H9 (cell line): ENCODE results near the gene RANBP17. TPM values are rescaled to one million over a fixed set of nuclear protein-coding genes. Genes with fewer than 3 reads are reported as not detected.

ENCODE experiments used
- DNase-seq: peaks from one replicate; pipeline ENCODE4 v3.0.0-alpha.2; 2017
- H2AFZ ChIP-seq: one replicate; pipeline ENCODE4 v1.6.1; 2013; ENCODE audit warnings: mild to moderate bottlenecking, low read length, control low read depth, moderate library complexity
- H2AK5ac ChIP-seq: 2 replicates; pipeline ENCODE4 v1.6.1; 2013; ENCODE audit warnings: low read length, control low read depth, mixed read lengths; ENCODE audit not compliant: insufficient read length
- H2BK120ac ChIP-seq: one replicate; pipeline ENCODE4 v1.6.1; 2013; ENCODE audit warnings: low read depth, mild to moderate bottlenecking, low read length, control low read depth, inconsistent platforms; ENCODE audit not compliant: poor library complexity, severe bottlenecking
- H2BK12ac ChIP-seq: 2 replicates; pipeline ENCODE4 v1.6.1; 2013; ENCODE audit warnings: low read length, control low read depth, mixed read lengths, low read depth; ENCODE audit not compliant: insufficient read length
- H2BK15ac ChIP-seq: 2 replicates; pipeline ENCODE4 v1.6.1; 2013; ENCODE audit warnings: low read depth, low read length, control low read depth
- H2BK20ac ChIP-seq: one replicate; pipeline ENCODE4 v1.6.1; 2013; ENCODE audit warnings: low read depth, mild to moderate bottlenecking, low read length, control low read depth, inconsistent platforms; ENCODE audit not compliant: poor library complexity, severe bottlenecking
- H2BK5ac ChIP-seq: 2 replicates; pipeline ENCODE4 v1.6.1; 2013; ENCODE audit warnings: low read length, control low read depth, mixed read lengths; ENCODE audit not compliant: insufficient read length
- H3K14ac ChIP-seq: 2 replicates; pipeline ENCODE4 v1.6.1; 2013; ENCODE audit warnings: low read length, control low read depth; ENCODE audit not compliant: insufficient read depth
- H3K18ac ChIP-seq: 2 replicates; pipeline ENCODE4 v1.6.1; 2013; ENCODE audit warnings: low read depth, mild to moderate bottlenecking, mixed read lengths, low read length, control low read depth; ENCODE audit not compliant: insufficient read length
- H3K23ac ChIP-seq: 2 replicates; pipeline ENCODE4 v1.6.1; 2013; ENCODE audit warnings: low read length, control low read depth, mixed read lengths, low read depth; ENCODE audit not compliant: insufficient read length
- H3K23me2 ChIP-seq: 2 replicates; pipeline ENCODE4 v1.6.1; 2013; ENCODE audit warnings: low read depth, mild to moderate bottlenecking, mixed read lengths, low read length, control low read depth; ENCODE audit not compliant: insufficient read length, poor library complexity, severe bottlenecking
- H3K27ac ChIP-seq: 2 replicates; pipeline ENCODE4 v1.5.1; 2013; ENCODE audit warnings: low read length, control low read depth, mixed read lengths, low read depth; ENCODE audit not compliant: insufficient read length
- H3K27me3 ChIP-seq: 2 replicates; pipeline ENCODE4 v1.6.1; 2013; ENCODE audit warnings: low read length, control low read depth, inconsistent platforms; ENCODE audit not compliant: insufficient read depth
- H3K4ac ChIP-seq: 2 replicates; pipeline ENCODE4 v1.6.1; 2013; ENCODE audit warnings: low read depth, mild to moderate bottlenecking, control low read depth, inconsistent platforms, low read length, moderate library complexity
- H3K4me1 ChIP-seq: 2 replicates; pipeline ENCODE4 v1.6.1; 2013; ENCODE audit warnings: low read length, control low read depth, inconsistent platforms; ENCODE audit not compliant: insufficient read depth
- H3K4me2 ChIP-seq: 2 replicates; pipeline ENCODE4 v1.6.1; 2013; ENCODE audit warnings: low read length, control low read depth, mixed read lengths; ENCODE audit not compliant: insufficient read length, insufficient read depth
- H3K56ac ChIP-seq: 2 replicates; pipeline ENCODE4 v1.6.1; 2013; ENCODE audit warnings: low read depth, mild to moderate bottlenecking, mixed read lengths, low read length, control low read depth; ENCODE audit not compliant: insufficient read length
- H3K79me1 ChIP-seq: 2 replicates; pipeline ENCODE4 v1.6.1; 2013; ENCODE audit warnings: low read depth, mild to moderate bottlenecking, moderate library complexity, low read length, control low read depth, inconsistent platforms; ENCODE audit not compliant: insufficient read depth, poor library complexity, severe bottlenecking
- H3K79me2 ChIP-seq: 2 replicates; pipeline ENCODE4 v1.6.1; 2013; ENCODE audit warnings: low read length, control low read depth, inconsistent platforms; ENCODE audit not compliant: insufficient read depth
- H3K9ac ChIP-seq: 2 replicates; pipeline ENCODE4 v1.6.1; 2013; ENCODE audit warnings: low read length, control low read depth, mixed read lengths; ENCODE audit not compliant: insufficient read length; ENCODE audit errors: extremely low read depth
- H3K9me3 ChIP-seq: one replicate; pipeline ENCODE4 v1.6.1; 2013; ENCODE audit warnings: low read depth, low read length, inconsistent platforms; ENCODE audit not compliant: control insufficient read depth
- H3T11ph ChIP-seq: one replicate; pipeline ENCODE4 v1.6.1; 2013; ENCODE audit warnings: mild to moderate bottlenecking, low read length, control low read depth, inconsistent platforms
- H4K20me1 ChIP-seq: one replicate; pipeline ENCODE4 v1.6.1; 2013; ENCODE audit not compliant: control insufficient read depth, insufficient read length, insufficient read depth
- H4K5ac ChIP-seq: 2 replicates; pipeline ENCODE4 v1.6.1; 2013; ENCODE audit warnings: low read depth, mild to moderate bottlenecking, mixed read lengths, low read length, control low read depth; ENCODE audit not compliant: insufficient read length
- H4K8ac ChIP-seq: replicated peaks from 2 replicates; pipeline ENCODE4 v1.6.1; 2013; ENCODE audit warnings: low read length, control low read depth, mixed read lengths, low read depth; ENCODE audit not compliant: insufficient read length
- H4K91ac ChIP-seq: 2 replicates; pipeline ENCODE4 v1.6.1; 2013; ENCODE audit warnings: low read depth, mild to moderate bottlenecking, moderate library complexity, mixed read lengths, low read length, control low read depth; ENCODE audit not compliant: insufficient read length
- H3K27ac Mint-ChIP-seq, 3 experiments: 2 replicates in 2 of 3; 3 replicates in 1 of 3; pipeline ENCODE4 v1.8.0; 2020 to 2021; ENCODE audit warnings: mixed read lengths in 3 of 3, mild to moderate bottlenecking in 1 of 3, moderate library complexity in 1 of 3
- H3K27me3 Mint-ChIP-seq: 2 replicates; pipeline ENCODE4 v1.8.0; 2021; ENCODE audit warnings: low read depth, mild to moderate bottlenecking, moderate library complexity, mixed read lengths
- H3K36me3 Mint-ChIP-seq, 3 experiments: 2 replicates in 2 of 3; 3 replicates in 1 of 3; pipeline ENCODE4 v1.8.0; 2020 to 2021; ENCODE audit warnings: low read depth in 3 of 3, mixed read lengths in 3 of 3; ENCODE audit not compliant: insufficient read depth in 1 of 3
- H3K4me1 Mint-ChIP-seq, 2 experiments: 2 replicates each; pipeline ENCODE4 v1.8.0; 2020; ENCODE audit warnings: mixed read lengths in 2 of 2
- H3K4me3 Mint-ChIP-seq, 2 experiments: 2 replicates in 1 of 2; 3 replicates in 1 of 2; pipeline ENCODE4 v1.8.0; 2020 to 2021; ENCODE audit warnings: mild to moderate bottlenecking in 2 of 2, mixed read lengths in 2 of 2, moderate library complexity in 1 of 2
- H3K9me3 Mint-ChIP-seq, 2 experiments: 2 replicates in 1 of 2; 3 replicates in 1 of 2; pipeline ENCODE4 v1.8.0; 2020; ENCODE audit warnings: mild to moderate bottlenecking in 2 of 2, mixed read lengths in 2 of 2, moderate library complexity in 1 of 2
- WGBS: extraction: QIAGEN DNeasy Blood & Tissue Kit; methylation state at CpG from one replicate; pipeline ENCODE4 v1.1.7; 2013; ENCODE audit warnings: missing lambda C conversion rate, low lambda C conversion rate, mixed read lengths; ENCODE audit not compliant: insufficient read length; ENCODE audit errors: extremely low coverage; 5-methylcytosine and 5-hydroxymethylcytosine counted together
- total RNA-seq: library from RNA; stranded (reverse); gene quantifications from 2 replicates; pipeline ENCODE4 v1.2.1, GENCODE V29; 2021
- TF ChIP-seq, protein P1 (sequence below): fragments of 200-600 bp; sonication (generic); conservative IDR thresholded peaks from 3 replicates; pipeline ENCODE4 v1.8.0; 2021; ENCODE audit warnings: antibody characterized with exemption, mild to moderate bottlenecking

The RANBP17 gene
- total RNA-seq, 1 experiment from 2014 or later = 16.5 TPM

- no peak overlapping the region for H3K56ac ChIP-seq
- no peak overlapping the region for H2BK20ac ChIP-seq
- no peak overlapping the region for H2BK120ac ChIP-seq
- no peak overlapping the region for H3K27ac ChIP-seq
- H4K91ac ChIP-seq = no peak overlapping the region
- Mint-ChIP-seq H3K9me3 (peaks cover 34 to 41% of the 10 kb centered on the region in 2 experiments), H3K27me3 (no peaks in the 10 kb centered on the region), H3K27ac (no peak overlapping the region), H3K4me3 (no peak overlapping the region), H3K36me3 (peaks cover 9 to 56% (median 36%) of the 10 kb centered on the region in 3 experiments), H3K4me1 (peaks cover 13 to 20% of the 10 kb centered on the region in 2 experiments)
- no peaks in the 10 kb centered on the region for H3K27me3 ChIP-seq
- no peak overlapping the region for H2BK15ac ChIP-seq
- H3K4ac ChIP-seq = no peak overlapping the region
- no peak overlapping the region for H3K14ac ChIP-seq
- H2AFZ ChIP-seq = no peak overlapping the region
- no peak overlapping the region for H2AK5ac ChIP-seq
- H2BK5ac ChIP-seq = no peak overlapping the region
- peaks cover 7% of the 10 kb centered on the region for H3K79me1 ChIP-seq
- WGBS = no CpG with 5 or more reads among the region's 2 CpGs
- no peak overlapping the region for H3T11ph ChIP-seq
- DNase-seq = no peak
- no peaks in the 10 kb centered on the region for H3K23me2 ChIP-seq
- H3K4me2 ChIP-seq = no peak overlapping the region
- H3K79me2 ChIP-seq = peaks cover 5% of the 10 kb centered on the region; the same call in 1 of the 2 replicates
- H2BK12ac ChIP-seq = no peak overlapping the region
- no peak overlapping the region for H3K23ac ChIP-seq
- H4K20me1 ChIP-seq = no peaks in the 10 kb centered on the region
- no peak overlapping the region for H4K5ac ChIP-seq
- no peak overlapping the region for H4K8ac ChIP-seq
- TF ChIP-seq, protein P1, sequence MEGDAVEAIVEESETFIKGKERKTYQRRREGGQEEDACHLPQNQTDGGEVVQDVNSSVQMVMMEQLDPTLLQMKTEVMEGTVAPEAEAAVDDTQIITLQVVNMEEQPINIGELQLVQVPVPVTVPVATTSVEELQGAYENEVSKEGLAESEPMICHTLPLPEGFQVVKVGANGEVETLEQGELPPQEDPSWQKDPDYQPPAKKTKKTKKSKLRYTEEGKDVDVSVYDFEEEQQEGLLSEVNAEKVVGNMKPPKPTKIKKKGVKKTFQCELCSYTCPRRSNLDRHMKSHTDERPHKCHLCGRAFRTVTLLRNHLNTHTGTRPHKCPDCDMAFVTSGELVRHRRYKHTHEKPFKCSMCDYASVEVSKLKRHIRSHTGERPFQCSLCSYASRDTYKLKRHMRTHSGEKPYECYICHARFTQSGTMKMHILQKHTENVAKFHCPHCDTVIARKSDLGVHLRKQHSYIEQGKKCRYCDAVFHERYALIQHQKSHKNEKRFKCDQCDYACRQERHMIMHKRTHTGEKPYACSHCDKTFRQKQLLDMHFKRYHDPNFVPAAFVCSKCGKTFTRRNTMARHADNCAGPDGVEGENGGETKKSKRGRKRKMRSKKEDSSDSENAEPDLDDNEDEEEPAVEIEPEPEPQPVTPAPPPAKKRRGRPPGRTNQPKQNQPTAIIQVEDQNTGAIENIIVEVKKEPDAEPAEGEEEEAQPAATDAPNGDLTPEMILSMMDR = no peak
- no peak overlapping the region for H3K18ac ChIP-seq
- no peaks in the 10 kb centered on the region; the same call in 1 of the 2 replicates for H3K4me1 ChIP-seq
- H3K9ac ChIP-seq = no peak overlapping the region
- H3K9me3 ChIP-seq = no peaks in the 10 kb centered on the region
These were observed 12.2 kb downstream of the RANBP17 start for GRCh38 chr5:170874017-170874416.
